GM23338 (cell line): ENCODE data around the gene MED16.

Experiments used
- CREB1 ChIP-seq: fragments of 250-450 bp; sonication (Bioruptor Pico); IDR thresholded peaks from 2 replicates; pipeline ENCODE4 v1.5.0; 2020; ENCODE audit warnings: low read depth, mild to moderate bottlenecking, moderate library complexity
- EZH2 ChIP-seq: fragments of 200-600 bp; sonication (generic); IDR thresholded peaks from one replicate; pipeline ENCODE4 v1.8.0; 2017; ENCODE audit warnings: antibody characterized with exemption, mild to moderate bottlenecking, low read depth; ENCODE audit not compliant: unreplicated experiment
- TF ChIP-seq, protein P1 (sequence below), 2 experiments: fragments of 200-600 bp in 1 of 2; sonication (generic) in 1 of 2; conservative IDR thresholded peaks; 2 replicates each; pipeline versions ENCODE4 v1.5.1 to v1.6.1; 2016 to 2017; ENCODE audit warnings: antibody characterized with exemption in 2 of 2, low read depth in 2 of 2, mild to moderate bottlenecking in 2 of 2, moderate library complexity in 1 of 2

DNA sequence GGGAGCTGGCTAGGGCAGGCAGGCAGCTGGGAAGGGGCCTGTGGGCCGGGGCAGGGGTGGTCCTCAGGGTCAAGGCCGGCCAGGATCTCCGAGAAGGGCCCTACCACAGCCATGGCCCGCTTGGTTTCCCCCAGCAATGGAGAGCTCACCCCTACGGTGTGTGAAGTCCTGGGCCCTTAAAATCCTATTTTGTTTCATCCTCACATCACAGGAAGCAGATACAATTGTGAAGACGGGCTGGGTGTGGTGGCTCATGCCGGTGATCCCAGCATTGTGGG is 9.0 kb upstream of the MED16 start:
- TF ChIP-seq, protein P1, sequence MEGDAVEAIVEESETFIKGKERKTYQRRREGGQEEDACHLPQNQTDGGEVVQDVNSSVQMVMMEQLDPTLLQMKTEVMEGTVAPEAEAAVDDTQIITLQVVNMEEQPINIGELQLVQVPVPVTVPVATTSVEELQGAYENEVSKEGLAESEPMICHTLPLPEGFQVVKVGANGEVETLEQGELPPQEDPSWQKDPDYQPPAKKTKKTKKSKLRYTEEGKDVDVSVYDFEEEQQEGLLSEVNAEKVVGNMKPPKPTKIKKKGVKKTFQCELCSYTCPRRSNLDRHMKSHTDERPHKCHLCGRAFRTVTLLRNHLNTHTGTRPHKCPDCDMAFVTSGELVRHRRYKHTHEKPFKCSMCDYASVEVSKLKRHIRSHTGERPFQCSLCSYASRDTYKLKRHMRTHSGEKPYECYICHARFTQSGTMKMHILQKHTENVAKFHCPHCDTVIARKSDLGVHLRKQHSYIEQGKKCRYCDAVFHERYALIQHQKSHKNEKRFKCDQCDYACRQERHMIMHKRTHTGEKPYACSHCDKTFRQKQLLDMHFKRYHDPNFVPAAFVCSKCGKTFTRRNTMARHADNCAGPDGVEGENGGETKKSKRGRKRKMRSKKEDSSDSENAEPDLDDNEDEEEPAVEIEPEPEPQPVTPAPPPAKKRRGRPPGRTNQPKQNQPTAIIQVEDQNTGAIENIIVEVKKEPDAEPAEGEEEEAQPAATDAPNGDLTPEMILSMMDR (conservative IDR thresholded peaks at IDR 0.05; ENCODE audit: low read depth in 2 of 2): no peak
- TF ChIP-seq CREB1: no peak
- TF ChIP-seq EZH2: no peak
